Activated naive CD8-positive, alpha-beta T cell treated with anti-CD3 and anti-CD28 coated beads for 36 hours (primary cell): ENCODE results near the gene MC2R. TPM values are rescaled to one million over a fixed set of nuclear protein-coding genes. Genes with fewer than 3 reads are reported as not detected.

ENCODE experiments used
- DNase-seq: peaks from one replicate; pipeline ENCODE4 v3.0.0; 2021
- H3K27ac Mint-ChIP-seq: one replicate; pipeline ENCODE4 v1.8.0; 2022; ENCODE audit warnings: mild to moderate bottlenecking, moderate library complexity, mixed read lengths
- H3K27me3 Mint-ChIP-seq: one replicate; pipeline ENCODE4 v1.8.0; 2022; ENCODE audit warnings: mild to moderate bottlenecking, mixed read lengths
- H3K36me3 Mint-ChIP-seq: one replicate; pipeline ENCODE4 v1.8.0; 2021; ENCODE audit warnings: mild to moderate bottlenecking, mixed read lengths
- H3K4me1 Mint-ChIP-seq: one replicate; pipeline ENCODE4 v1.8.0; 2021; ENCODE audit warnings: mixed read lengths
- H3K4me3 Mint-ChIP-seq: one replicate; pipeline ENCODE4 v1.8.0; 2022; ENCODE audit warnings: mild to moderate bottlenecking, moderate library complexity, mixed read lengths
- H3K9me3 Mint-ChIP-seq: one replicate; pipeline ENCODE4 v1.8.0; 2022; ENCODE audit warnings: mixed read lengths
- total RNA-seq, 2 experiments: library from RNA; stranded (reverse); gene quantifications; one replicate each; pipeline ENCODE4 v1.2.3, GENCODE V29; 2021

The MC2R gene
- not detected for total RNA-seq

DNA sequence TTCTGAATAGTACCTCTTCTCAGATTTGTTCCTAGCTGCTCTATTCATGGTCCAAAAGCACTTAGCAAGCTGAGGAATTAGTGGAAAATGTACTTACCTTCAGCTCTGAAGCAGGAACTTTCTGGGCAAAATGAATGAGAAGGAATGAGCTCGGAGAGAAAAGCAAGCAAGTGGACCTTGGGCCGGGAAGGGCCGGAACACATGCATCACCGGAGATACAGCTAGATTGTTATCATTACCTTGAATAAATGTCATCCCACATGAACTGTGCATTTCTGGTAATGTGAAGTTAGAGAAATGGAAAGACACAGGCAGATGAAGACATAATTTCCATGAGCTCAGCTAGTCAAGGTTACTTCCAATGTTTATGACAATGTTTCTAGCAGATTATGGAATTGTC, at the start of gene MC2R:
TSS of gene MC2R (minus strand) at position 146 of the 400 bp plus-strand sequence. CDS start 30,018 bp downstream, outside the sequence.
- no peaks in the 10 kb centered on the region for H3K36me3 Mint-ChIP-seq
- no peaks in the 10 kb centered on the region for H3K4me1 Mint-ChIP-seq
- H3K27me3 Mint-ChIP-seq = no peaks in the 10 kb centered on the region
- H3K27ac Mint-ChIP-seq = no peak within 1 kb of the TSS
- no peaks in the 10 kb centered on the region for H3K9me3 Mint-ChIP-seq
- H3K4me3 Mint-ChIP-seq = no peak within 1 kb of the TSS
- DNase-seq = no peak

- no peak overlapping the region for H3K27ac Mint-ChIP-seq
- no peaks in the 10 kb centered on the region for H3K36me3 Mint-ChIP-seq
- H3K4me3 Mint-ChIP-seq = no peak overlapping the region
- peaks cover 8% of the 10 kb centered on the region for H3K9me3 Mint-ChIP-seq
- no peak for DNase-seq
- no peaks in the 10 kb centered on the region for H3K4me1 Mint-ChIP-seq
- H3K27me3 Mint-ChIP-seq = no peaks in the 10 kb centered on the region
These were observed 30.5 kb upstream of the MC2R start for GRCh38 chr18:13945811-13946210.

GRCh38 chr18:13943338-13943737, 28.0 kb upstream of the MC2R start:
- Mint-ChIP-seq H3K27me3 (no peaks in the 10 kb centered on the region), H3K4me1 (peaks cover 6% of the 10 kb centered on the region), H3K9me3 (peaks cover 8% of the 10 kb centered on the region), H3K4me3 (no peak overlapping the region), H3K27ac (no peak overlapping the region), H3K36me3 (no peaks in the 10 kb centered on the region)
- no peak for DNase-seq

- Mint-ChIP-seq H3K27ac (no peak overlapping the region), H3K4me3 (no peak overlapping the region), H3K27me3 (no peaks in the 10 kb centered on the region), H3K9me3 (peaks cover 5% of the 10 kb centered on the region), H3K36me3 (no peaks in the 10 kb centered on the region), H3K4me1 (peaks cover 6% of the 10 kb centered on the region)
- no peak for DNase-seq
These were observed 25.0 kb upstream of the MC2R start for GRCh38 chr18:13940326-13940725.

DNA sequence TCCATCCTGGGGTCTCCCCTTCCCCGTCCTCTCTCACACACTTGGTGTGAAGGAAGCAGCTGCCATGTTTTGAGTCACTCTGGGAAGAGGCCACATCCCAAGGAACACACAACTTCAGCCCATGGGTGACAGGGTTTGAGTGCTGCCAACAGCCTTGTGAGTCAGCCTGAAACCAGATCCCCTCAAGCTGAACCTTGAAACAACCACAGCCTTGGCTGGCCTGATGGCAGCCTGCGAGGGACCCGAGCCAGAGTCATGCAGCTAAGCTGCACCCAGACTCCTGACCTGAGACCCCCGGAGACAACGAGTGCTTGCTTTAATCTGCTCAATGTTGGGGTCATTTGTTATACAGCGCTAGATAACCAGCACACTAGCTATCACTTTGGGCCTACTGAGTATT, 19.3 kb upstream of the MC2R start:
- no peaks in the 10 kb centered on the region for H3K36me3 Mint-ChIP-seq
- H3K4me3 Mint-ChIP-seq = no peak overlapping the region
- no peaks in the 10 kb centered on the region for H3K9me3 Mint-ChIP-seq
- DNase-seq = no peak
- H3K27me3 Mint-ChIP-seq = no peaks in the 10 kb centered on the region
- H3K27ac Mint-ChIP-seq = no peak overlapping the region
- H3K4me1 Mint-ChIP-seq = peaks cover 6% of the 10 kb centered on the region

GRCh38 chr18:13934058-13934457, 18.7 kb upstream of the MC2R start:
- Mint-ChIP-seq H3K4me3 (no peak overlapping the region), H3K4me1 (peaks cover 6% of the 10 kb centered on the region)
- DNase-seq = no peak

DNA sequence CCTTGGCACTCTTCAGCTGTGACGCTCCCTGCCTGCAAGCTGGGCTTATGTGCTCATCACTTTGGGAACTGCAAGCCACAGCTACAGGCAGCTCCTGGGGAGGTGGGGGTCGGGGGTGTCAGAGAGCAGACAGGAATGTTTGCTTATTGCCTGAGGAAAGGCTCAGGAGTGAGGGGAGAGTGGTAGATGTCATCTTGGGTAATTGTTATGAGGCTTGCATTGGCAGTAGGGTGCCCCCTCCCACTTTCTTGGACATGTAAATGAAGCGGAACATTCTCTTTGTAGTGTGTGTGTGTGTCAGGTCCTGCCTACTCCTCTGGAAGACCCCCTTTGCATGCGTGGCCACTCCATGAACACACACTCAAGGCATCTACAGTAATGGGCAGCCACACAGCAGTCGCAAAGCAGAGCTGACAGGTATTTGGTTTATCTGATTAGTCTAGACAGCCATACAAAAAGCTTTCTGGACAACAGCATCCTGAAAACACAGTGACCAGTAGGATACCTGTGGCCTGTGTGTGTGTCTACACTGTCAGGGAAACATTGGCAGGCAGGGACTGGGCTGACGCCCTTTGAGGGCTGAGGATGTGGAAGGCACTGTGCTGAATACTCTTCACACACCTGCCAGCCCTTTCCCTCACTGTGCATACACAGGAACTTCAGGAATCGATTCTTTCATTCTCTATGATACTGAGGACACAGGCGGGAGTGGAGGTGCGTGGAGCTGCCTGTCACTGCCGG, 17.1 kb upstream of the MC2R start:
- Mint-ChIP-seq H3K27me3 (no peaks in the 10 kb centered on the region), H3K4me3 (no peak overlapping the region), H3K4me1 (no peaks in the 10 kb centered on the region), H3K36me3 (no peaks in the 10 kb centered on the region), H3K9me3 (peaks cover 10% of the 10 kb centered on the region), H3K27ac (no peak overlapping the region)
- no peak for DNase-seq

More at GRCh38 chr18:13934058-13934457, 18.7 kb upstream of the MC2R start:
- peaks cover 6% of the 10 kb centered on the region for H3K9me3 Mint-ChIP-seq
- H3K36me3 Mint-ChIP-seq = no peaks in the 10 kb centered on the region
- H3K27ac Mint-ChIP-seq = no peak overlapping the region
- H3K27me3 Mint-ChIP-seq = no peaks in the 10 kb centered on the region

DNA sequence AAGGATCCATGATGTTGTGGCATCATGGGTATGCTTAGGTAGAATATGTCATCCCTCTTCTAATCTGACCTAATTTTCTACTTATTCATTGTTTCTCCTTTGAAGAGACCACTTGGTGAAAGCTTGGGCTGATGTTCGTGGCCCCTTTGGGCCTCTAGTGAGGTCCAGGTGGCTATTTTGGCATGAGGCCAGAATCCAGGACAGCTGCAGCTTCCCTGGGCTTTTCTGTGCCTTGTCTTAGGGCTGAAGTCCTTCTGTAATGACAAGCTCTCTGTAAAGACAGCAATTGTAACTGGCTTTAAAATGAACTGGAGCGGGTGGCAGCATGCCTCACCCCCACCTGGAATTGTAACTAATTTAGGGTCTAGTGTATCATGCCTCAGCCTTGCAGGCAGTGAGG, 15.6 kb upstream of the MC2R start:
- Mint-ChIP-seq H3K27me3 (no peaks in the 10 kb centered on the region), H3K4me3 (no peak overlapping the region), H3K9me3 (peaks cover 13% of the 10 kb centered on the region), H3K4me1 (no peaks in the 10 kb centered on the region), H3K36me3 (no peaks in the 10 kb centered on the region), H3K27ac (no peak overlapping the region)
- no peak for DNase-seq

GRCh38 chr18:13923221-13923620, 7.9 kb upstream of the MC2R start:
- no peak for DNase-seq
- peaks cover 4% of the 10 kb centered on the region for H3K27me3 Mint-ChIP-seq
- H3K36me3 Mint-ChIP-seq = no peaks in the 10 kb centered on the region
- peaks cover 5% of the 10 kb centered on the region for H3K9me3 Mint-ChIP-seq
- H3K4me3 Mint-ChIP-seq = no peak overlapping the region
- H3K27ac Mint-ChIP-seq = no peak overlapping the region
- no peaks in the 10 kb centered on the region for H3K4me1 Mint-ChIP-seq

- Mint-ChIP-seq H3K9me3 (no peaks in the 10 kb centered on the region), H3K36me3 (no peaks in the 10 kb centered on the region), H3K27me3 (peaks cover 4% of the 10 kb centered on the region), H3K27ac (no peak overlapping the region), H3K4me3 (no peak overlapping the region), H3K4me1 (no peaks in the 10 kb centered on the region)
- no peak for DNase-seq
These were observed 3.6 kb upstream of the MC2R start for GRCh38 chr18:13918898-13919297.

DNA sequence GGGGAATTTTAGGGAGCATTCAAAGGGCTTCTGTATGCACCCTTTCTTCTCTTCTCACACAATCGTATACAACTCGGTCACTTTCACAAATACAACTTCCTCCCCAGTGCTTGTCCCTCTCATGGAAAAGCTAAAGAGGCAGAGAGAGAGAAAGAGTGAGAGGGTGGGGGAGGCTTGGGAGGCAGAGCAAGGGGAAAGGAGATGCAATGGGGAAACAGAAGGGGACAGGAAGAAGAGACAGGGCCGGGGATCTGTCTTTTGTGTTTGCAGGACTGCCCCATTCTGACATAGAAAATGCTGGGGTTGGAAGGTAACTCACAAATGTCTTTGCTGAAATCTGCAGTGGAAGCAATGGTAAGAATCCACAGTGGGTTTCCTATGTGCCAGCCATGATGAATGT, 2.1 kb upstream of the MC2R start:
- DNase-seq = no peak
- no peaks in the 10 kb centered on the region for H3K36me3 Mint-ChIP-seq

GRCh38 chr18:13916559-13916958, 1.2 kb upstream of the MC2R start:
- DNase-seq = no peak
- Mint-ChIP-seq H3K4me1 (no peaks in the 10 kb centered on the region), H3K27me3 (no peaks in the 10 kb centered on the region), H3K9me3 (no peaks in the 10 kb centered on the region), H3K4me3 (no peak overlapping the region), H3K27ac (no peak overlapping the region), H3K36me3 (no peaks in the 10 kb centered on the region)

More for the DNA sequence above, 2.1 kb upstream of the MC2R start:
- Mint-ChIP-seq H3K27ac (no peak overlapping the region), H3K9me3 (no peaks in the 10 kb centered on the region), H3K4me1 (no peaks in the 10 kb centered on the region), H3K4me3 (no peak overlapping the region), H3K27me3 (peaks cover under 1% of the 10 kb centered on the region)

- Mint-ChIP-seq H3K9me3 (no peaks in the 10 kb centered on the region), H3K27me3 (no peaks in the 10 kb centered on the region), H3K4me1 (no peaks in the 10 kb centered on the region), H3K4me3 (no peak overlapping the region), H3K27ac (no peak overlapping the region), H3K36me3 (no peaks in the 10 kb centered on the region)
- DNase-seq = no peak
These were observed 677 bp upstream of the MC2R start for GRCh38 chr18:13915995-13916431.

DNA sequence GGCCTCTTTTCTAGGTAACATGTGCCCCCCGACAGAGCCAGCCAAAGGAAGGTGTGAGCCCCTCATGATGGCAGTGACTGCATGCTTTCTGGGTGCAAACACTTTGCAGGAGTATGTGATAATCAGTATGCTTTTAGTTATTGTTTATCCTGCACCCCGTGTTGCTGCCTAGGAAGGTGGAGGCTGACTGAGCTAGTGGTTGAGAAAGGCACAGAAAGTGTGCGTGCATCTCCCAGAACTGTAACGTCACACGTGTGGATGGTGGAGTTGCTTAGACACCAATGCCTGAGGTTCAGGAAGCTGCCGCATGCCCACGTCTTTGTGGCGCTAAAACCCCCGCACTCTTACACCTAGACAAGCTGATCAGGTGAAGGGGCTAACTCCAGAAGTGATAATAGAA, 580 bp downstream of the MC2R start:
- H3K4me1 Mint-ChIP-seq = no peaks in the 10 kb centered on the region
- DNase-seq = no peak
- H3K27ac Mint-ChIP-seq = no peak overlapping the region
- no peaks in the 10 kb centered on the region for H3K27me3 Mint-ChIP-seq
- H3K4me3 Mint-ChIP-seq = no peak overlapping the region
- no peaks in the 10 kb centered on the region for H3K36me3 Mint-ChIP-seq
- H3K9me3 Mint-ChIP-seq = no peaks in the 10 kb centered on the region

DNA sequence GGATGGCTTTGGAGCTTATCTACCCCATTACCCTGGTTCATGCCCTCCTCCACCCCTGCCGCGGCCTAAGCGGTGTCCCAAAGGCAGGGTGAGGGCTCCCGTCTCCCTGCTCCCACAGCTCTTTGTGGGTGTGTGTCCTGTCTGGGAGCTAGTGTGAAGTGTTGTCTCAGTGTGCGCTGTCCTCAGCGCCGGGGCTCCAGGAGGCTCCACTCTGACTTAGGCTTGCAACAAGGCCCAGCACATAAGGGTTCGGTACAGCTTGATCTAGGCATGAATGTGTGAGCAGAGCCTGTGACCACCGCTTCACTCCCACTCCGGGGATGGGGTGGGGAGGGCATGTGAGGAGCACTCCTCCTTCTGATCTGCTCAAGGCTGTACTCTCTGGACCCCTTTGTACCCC, 1.2 kb downstream of the MC2R start:
- no peaks in the 10 kb centered on the region for H3K4me1 Mint-ChIP-seq
- no peak overlapping the region for H3K4me3 Mint-ChIP-seq
- H3K27ac Mint-ChIP-seq = no peak overlapping the region
- no peaks in the 10 kb centered on the region for H3K27me3 Mint-ChIP-seq
- no peak for DNase-seq
- no peaks in the 10 kb centered on the region for H3K36me3 Mint-ChIP-seq
- H3K9me3 Mint-ChIP-seq = no peaks in the 10 kb centered on the region

DNA sequence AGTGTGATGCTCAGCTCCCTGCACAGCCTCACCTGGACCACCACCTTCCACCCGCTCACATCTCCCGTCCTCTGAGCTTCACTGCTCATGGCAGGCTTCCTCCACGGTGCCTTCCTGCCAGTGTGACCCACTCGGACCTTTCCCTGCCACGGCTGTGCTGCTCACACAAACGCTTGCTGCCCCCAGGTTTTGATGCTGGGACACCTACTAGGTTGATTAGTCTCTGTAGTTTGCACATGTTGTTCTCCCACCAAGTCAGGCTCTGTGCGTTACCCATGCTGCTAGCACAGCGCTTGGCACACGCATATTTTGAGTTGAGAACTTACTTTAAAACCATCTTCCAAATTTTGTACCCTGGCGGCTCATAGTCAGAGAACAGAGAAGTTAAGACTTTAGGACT, 2.1 kb downstream of the MC2R start:
- Mint-ChIP-seq H3K36me3 (no peaks in the 10 kb centered on the region), H3K27ac (no peak overlapping the region), H3K9me3 (no peaks in the 10 kb centered on the region), H3K4me1 (no peaks in the 10 kb centered on the region), H3K4me3 (no peak overlapping the region), H3K27me3 (no peaks in the 10 kb centered on the region)
- no peak for DNase-seq
